HG02571 (cell line): Measurements from ENCODE around the gene PRICKLE1.

Experiments used
- ATAC-seq: cut with Tn5 transposase; IDR thresholded peaks from one replicate; pipeline ENCODE4 v1.9.1; 2021; ENCODE audit warnings: mild to moderate bottlenecking, moderate library complexity; ENCODE audit not compliant: unreplicated experiment

The PRICKLE1 gene

DNA sequence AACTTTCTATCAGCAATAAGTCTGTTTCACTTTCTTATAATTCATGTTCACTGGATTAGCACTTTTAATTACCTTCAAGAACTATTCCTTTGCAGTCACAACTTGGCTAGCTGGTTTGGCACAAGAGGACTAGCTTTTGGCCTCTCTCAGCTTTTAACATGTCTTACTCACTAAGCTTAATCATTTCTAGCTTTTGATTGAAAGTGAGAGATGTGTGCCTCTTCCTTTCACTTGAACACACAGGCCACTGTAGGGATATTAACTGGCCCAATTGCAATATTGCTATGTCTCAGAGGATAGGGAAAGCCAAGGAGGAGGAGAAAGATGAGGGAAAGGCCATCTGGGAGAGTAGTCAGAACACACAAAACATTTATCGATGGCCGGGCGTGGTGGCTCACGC is 92.7 kb downstream of the PRICKLE1 start:
- no peak for ATAC-seq

DNA sequence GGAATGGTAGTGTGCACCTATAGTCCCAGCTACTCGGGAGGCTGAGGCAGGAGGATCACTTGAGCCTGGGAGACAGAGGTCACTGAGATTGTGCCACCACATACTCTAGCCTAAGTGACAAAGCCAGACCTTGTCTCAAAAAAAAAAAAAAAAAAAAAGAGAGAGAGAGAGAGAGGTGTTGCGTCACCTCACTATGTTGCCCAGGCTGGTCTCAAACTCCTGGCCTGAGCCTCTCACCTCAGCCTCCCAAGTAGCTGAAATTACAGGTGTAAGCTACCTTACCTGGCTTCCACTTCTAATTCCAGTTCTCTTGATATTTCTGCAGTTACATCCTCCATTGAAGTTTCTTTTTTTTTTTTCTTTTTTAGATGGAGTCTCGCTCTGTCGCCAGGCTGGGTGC is 94.3 kb downstream of the PRICKLE1 start:
- no peak for ATAC-seq

DNA sequence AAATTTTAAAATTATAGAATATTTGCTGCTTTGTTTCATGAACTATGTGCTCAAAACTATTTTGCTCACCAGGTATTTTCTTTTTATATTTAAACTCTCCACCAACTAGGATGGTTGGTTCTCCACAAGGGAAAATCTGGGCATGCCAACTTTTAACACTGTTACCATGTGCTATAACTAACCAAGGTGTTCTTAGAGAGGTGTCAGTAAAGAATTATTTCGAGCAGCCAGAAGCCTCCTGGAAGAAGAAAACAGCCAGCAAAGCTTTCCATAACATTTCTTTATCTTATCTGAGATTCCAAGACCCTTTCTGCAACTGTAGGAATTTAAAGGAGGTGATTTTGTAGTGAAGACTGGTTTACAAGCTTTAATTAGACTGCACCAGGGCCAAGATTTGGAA is 97.3 kb downstream of the PRICKLE1 start:
- ATAC-seq: no peak

DNA sequence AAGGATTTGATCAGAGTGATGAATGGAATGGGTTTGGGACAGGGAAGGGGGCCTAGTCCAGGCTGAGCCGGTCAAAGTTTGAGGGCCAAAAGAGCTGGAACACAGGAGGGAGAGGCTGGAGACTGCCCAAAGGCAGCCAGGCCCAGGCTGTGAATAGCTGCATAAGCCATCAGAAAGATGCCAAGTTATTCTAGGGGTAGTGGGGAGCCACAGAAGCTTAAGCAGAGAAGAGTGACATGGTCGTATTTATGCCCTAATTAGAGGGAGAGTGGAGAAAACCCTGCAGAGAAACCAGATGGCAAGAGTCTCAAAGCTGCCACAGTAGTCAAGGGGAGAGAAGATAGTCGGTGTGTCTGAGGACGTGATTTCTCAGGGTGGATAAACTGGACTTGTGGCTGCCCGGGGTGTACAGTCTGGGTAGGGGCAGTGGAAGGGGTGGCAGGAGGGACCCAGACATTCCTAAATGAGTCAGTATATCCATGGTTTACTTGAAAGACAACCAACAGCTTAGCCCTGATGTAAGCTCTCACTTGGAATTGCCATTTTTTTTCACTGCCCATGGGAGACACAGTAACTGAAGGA is 99.2 kb downstream of the PRICKLE1 start:
- ATAC-seq: no peak

DNA sequence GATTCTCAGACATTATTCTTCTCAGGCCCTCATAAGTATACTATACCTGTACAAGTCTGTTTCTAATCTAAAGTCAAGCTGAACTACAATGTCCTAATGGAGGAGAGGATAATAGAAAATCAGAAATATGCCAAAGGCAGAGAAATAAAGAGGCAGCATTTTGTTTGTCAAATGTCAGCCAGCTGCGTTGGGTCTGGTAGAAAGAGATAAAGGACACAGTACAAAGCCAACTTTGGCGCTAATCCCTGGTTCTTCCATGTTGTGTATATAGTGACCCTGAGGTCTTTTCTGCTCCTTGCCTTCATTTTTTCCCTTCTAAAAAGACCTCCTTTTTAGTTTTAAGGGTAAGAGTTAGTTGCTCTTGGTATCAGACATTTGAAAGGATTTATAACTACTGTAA is 103.1 kb downstream of the PRICKLE1 start:
- ATAC-seq: no peak

DNA sequence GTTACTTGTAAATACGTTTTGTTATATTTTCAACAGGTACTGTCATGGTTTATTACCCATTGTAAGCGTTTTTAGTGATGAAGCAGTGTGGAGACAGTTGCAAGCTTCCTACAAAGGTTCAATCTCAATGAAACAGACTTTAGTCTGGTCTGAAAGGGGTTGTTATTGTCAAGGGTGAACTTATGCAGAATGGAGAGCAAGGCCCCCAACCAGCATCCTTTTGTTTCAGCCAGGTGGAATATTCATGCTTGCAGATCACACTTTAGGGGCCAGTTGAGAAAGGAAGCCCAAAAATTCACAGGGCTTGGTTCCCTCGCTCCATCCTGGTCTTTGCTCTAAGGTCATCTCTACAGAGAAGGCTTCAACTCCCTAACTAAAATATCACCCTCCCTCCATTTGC is 103.7 kb downstream of the PRICKLE1 start:
- no peak for ATAC-seq

DNA sequence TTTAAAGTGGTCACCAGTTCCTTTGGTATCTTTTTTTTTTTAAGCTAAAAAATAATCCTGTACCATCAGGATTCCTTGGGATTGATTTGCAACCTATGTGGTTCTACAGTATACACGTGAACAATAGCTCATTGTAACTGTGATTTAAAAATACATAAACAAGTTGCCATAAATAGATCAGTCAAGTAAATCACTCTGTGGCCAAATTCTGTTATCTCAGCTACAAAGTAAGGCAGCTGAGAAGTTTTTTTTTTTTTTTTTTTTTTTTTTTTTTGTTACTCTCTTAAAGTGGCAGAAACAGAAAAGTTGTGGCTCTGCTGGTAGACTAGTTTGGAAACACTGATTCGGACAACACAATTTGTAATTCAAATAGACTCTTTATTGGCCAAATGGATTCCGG is 104.5 kb downstream of the PRICKLE1 start:
- ATAC-seq: no peak

DNA sequence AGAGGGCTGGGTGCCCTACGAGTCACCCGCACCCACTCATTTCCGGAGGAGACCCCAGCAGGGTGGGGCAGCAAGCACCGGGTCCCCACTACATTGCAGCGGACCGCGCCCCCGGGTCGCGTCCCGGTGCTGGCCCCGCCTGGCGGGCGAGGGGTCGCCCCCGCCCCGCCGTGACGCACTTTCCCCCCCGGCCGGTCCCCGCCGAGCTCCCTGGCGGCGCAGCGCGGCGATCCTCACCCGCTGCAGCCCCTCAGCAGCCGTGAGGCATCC is 106.1 kb downstream of the PRICKLE1 start:
- peak; percentile 20 for ATAC-seq

DNA sequence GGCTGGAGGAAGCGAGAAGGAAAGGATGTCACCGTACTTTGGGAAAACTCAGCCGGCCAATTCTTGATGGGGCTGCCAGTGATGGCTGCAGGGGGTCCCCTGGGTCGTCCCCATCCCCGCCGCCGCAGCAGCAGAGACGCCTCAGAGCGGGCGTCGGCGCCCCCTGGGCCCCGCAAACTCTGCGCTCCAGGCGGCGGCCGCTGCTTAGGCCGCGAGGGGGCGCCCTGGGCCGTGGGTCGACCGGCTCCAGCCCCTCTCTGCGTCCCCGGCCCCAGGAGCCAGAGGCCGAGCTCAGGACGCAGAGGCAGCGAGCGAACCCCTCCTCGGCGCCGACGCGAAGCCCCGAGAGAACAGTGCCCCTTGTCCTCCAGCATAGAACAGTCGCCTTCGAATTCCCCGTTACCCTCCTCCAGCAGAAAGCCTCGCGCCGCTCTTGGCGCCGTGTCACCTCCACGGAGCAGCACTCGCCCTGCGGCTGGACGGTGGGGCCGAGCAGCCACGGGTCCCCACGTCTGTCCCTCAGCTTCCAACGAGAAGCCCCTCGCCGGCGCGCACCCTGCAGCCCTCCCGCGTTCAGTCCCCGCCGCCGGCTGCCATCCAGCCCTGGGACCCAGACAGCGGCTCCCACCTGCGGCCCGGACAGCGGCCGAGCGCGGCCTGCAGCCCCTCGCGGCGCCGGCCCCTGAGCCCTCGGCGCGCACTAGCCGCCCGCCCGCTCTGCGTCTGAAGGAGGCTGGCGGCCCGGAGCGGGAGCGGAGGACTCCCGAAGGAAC is 106.6 kb downstream of the PRICKLE1 start:
- peak; percentile 73 for ATAC-seq

DNA sequence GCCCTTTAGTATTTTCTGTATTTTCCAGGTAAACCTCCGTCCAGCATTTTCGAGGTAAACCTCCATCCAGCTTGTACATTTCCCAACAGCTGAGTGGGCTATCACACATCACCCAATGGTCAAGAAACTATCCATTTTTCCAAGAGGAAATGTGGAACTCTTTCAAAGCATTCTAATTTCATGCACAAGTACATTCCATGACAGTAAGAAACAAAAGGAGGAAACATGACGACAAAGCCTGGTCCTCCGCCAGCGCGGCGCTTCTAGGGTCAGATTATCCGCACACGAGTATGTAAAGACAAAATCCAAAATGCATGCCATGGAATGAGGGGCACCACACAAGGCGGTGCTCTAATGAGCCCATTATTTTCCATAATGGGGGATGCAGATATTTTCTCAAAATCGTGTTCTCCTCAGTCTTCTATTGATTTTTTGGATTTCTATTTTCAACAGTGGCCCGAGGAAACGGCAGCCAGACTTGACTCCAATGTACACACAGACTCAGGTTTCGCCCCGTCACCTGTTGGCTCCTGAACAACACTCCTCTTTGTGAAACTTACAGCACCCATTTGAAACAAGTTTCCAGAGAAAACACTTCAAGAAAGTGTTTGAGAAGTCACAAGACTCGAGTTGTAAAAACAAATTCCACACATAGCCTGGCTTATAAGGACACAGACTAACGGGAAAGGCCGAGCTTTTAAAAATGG is 107.4 kb downstream of the PRICKLE1 start:
- ATAC-seq: no peak

DNA sequence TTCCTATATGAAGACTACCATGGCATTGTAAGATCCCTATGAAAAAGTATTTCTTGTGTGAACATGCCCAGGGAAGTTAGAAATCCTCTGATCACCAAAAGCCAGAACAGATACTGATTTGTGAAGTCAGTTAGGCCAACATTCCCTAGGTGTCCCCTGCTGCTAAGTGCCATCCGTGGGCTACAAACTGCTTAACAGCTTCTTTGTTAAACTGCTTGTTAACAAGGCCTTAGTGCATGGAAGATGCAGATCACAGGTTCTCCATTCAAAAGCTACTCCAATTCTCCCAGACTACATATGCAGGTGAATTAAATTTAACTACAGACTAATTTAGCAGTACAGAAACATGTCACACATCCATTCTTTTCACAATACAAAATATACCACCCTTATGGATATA is 108.2 kb downstream of the PRICKLE1 start:
- ATAC-seq: no peak

DNA sequence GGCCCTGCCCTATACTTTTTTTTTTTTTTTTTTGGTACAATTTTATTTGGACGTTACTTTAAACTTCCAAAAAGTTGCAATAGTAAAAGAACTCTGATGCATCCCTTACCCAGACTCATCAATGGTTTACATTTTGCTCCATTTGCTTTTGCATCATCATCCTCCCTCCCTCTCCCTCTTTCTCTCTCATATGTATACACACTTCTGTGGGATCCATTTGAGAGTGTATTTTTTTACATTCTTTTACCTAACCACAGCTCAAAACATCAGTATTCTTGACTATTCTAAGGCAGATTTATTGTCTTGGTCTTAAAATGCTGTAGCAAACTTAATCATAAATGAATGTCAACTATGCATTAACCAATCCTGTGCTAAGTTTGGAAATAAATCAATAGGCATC is 111.6 kb downstream of the PRICKLE1 start:
- no peak for ATAC-seq

DNA sequence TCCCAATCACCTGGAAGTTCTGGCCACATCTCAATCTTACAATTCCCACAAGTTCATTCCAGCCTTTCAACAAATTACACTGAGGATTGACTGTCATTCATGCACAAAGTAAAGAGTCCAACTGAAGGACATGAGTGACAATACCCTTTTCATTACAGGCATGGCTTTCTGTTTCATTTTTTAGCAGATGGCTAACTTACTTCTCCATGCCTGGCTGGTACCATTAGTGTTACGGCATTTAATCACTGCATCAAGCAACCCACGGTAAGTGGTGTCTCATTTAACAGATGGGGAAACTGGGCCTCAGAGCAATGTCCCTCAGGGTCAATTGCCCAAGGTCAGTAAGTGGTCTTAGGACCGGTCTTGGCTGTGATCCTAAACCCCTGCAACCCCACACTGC is 114.4 kb downstream of the PRICKLE1 start:
- peak; percentile 44 for ATAC-seq

DNA sequence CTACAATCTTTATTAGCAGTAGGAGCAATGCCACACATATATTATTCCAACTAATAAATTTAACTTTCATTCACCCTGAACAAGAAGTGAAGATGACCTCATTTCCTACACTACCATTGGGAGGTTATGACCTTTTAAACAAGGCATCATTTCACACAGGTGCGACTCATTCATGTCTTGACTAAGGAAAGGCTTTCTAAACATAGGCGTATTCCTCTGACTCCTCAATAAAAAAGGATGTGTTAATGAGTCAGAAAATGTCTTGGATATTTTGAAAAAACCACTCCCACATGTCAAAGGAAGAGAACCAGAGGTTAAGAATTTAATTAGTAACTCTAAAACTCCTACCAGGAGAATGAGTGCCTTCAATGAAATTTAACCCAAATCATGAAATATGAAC is 115.2 kb downstream of the PRICKLE1 start:
- no peak for ATAC-seq

DNA sequence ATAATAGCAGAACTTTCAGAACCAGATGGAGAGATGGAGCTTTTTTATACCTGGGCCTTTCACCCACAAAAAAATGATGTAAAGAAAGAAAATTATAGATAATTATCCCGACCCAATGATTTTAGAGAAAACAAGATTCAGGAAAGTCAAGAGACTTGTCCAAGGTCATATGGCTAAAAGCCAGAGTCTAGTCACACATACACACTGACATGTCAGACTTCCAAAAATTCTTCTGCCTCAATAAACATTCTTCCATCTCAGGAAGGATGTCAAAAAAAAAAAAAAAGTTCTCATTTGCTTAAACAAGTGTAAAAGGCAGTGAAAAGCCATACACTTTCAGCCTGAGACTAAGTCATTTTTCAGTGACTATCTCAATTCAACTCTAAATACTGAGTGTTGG is 116.0 kb downstream of the PRICKLE1 start:
- ATAC-seq: no peak

DNA sequence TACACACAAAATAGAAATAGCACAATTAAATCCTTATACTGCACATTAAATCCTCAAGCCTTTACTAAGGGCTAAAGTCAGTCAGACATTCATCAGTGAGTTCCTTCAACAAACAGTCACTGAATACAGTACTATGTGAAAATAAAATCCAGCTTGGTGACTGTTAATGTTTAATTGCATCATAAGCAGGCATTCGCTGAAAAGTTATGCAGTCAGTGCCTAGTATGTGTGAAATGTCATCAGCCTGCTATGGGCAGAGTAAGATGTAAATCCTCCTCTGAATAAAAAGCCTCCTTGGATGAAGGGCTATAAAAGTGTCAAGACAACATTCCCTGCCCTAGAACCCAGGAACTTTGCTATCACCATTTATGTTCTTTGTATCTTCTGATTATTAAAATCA is 116.4 kb downstream of the PRICKLE1 start:
- no peak for ATAC-seq

DNA sequence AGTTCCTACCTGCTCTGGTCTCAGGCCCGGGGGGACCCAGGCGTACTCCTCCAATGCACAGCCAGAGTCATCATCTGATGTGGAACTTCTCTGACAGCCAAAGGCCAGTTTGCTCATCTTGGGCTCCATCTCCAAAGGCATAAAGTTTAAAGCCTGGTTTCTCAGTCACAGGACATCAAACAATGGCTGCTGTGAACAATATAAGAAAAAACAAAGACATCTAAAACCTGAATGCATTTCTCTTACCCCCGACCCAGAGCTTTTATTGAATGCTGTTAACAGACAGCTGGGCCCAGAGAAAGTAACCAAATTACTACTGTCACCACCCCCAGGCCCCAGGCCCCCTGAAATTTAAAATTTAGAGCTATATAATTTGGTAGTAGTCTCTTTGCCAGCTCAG is 117.2 kb downstream of the PRICKLE1 start:
- no peak for ATAC-seq

DNA sequence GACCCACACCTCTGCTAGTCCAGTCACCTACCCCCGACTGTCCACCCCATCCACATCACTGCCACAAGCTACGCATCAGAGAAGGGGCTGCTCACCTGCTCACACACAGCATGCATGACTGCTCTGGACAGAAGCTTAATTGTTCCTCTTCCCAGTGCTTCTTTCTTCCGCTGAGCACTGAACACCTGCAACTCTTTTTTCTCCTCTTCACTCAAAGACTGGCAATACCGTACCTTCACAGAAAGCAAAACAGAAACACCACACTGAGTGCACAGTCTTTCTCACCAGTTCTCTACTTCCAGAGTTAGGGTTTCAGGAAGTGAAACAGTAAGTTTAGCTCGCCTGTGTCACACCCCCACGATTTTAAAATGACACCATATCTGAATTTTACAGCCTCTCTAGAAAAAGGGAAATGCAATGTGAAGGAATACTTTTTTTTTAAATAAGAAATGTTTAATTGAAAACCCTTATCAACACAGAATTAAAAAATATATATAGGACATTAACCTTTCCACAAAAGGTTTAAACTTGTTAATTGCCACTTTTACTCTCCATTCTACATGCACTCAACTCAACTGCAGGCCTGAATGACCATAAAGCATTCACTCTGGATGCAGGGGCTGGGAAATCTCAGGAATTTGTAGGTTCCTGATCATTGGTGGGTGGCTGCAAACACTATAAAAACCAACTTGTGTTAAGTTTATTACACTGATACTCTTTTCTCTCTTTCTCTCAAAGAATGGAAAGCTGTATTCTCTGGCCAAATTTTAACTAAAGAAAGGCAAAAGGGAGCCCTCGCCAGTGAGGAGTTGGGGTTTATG is 120.0 kb downstream of the PRICKLE1 start:
- ATAC-seq: peak; percentile 95

DNA sequence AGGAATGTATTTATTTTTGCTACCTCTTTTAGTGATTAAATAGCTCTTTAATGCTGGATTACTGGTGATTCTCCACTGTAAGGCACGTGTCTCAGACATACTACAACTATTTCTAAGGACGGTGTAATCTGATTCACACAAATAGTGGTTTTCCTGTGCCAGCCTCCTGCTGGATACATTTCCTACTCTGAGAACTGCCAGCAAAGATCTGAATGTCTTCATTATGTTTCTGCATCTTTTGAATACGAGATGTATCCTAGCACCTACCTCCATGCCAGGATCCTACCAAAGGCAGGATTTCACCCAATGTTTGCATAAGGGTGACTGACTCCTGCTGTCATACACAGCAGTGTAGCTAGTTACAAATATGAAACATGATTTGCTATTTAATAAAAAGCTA is 120.6 kb downstream of the PRICKLE1 start:
- ATAC-seq: peak; percentile 0

DNA sequence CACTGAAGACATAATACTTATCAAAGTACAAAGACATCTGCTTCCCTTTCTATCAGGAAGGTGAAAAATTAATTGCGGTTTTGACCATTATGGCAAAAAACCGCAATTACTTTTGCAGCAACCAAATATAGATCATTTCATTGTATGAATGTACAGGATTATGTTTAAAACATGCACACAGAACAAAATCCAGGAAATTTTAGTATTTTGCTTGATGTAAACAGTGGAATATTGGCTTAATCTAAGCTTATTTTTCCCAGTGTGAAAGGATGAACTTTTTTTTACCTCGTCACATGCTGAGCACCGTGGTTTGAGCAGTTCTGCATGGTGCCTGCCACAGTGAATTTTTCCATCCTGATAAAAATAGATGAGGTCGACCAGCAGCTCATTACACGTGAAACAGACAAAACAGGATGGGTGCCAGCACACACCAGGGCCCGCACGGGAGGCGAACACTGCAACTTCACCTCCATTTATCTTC is 121.2 kb downstream of the PRICKLE1 start:
- ATAC-seq: no peak

DNA sequence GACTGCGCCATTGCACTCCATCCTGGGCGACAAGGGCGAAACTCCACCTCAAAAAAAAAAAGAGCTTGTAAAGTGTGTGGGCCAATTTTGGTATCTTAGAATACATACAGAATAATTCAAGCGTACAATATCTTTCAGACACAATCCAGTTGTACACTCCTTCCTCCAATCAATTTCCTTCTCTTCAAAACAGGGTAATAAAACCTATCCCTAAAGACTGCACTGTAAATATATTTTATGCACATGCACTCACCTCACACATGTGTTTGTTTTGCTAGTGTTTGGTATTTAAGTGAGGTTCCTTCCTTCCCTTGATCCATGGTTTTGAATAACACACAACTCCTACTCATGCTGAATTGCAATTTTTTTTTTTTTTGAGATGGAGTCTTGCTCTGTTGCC is 125.9 kb downstream of the PRICKLE1 start:
- ATAC-seq: no peak

DNA sequence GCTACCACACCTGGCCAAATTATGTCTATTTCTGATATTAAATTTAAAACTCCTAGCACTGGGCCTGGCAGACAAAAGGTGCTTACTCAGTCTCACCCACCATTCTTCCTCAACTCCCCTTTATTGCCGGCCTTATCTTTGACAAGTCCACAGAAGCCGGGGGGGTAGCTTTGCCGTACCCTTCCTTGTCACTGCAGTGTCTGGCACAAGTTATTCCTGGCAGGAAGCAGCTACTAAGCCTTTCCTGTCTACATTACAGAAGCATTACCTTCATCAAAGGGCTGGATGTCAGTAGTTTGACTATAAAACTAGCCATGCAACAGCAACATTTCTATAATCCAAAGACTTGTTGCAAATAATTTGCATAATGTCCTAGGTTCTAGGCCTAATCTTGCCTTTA is 127.1 kb downstream of the PRICKLE1 start:
- no peak for ATAC-seq
